GM06990 (cell line): Measurements from ENCODE around the gene DAB2IP.

ENCODE experiments used
- DNase-seq: peaks from one replicate; pipeline ENCODE4 v3.0.0-alpha.2; 2011; ENCODE audit not compliant: insufficient read length; ENCODE audit errors: extremely low read depth
- H3K27me3 ChIP-seq: replicated peaks from 2 replicates; pipeline ENCODE4 v1.6.0; 2011; ENCODE audit warnings: low read length; ENCODE audit not compliant: control insufficient read depth, insufficient read depth
- H3K36me3 ChIP-seq: 2 replicates; pipeline ENCODE4 v1.5.1; 2011; ENCODE audit warnings: low read length; ENCODE audit not compliant: control insufficient read depth, insufficient read depth
- H3K4me3 ChIP-seq: replicated peaks from 2 replicates; pipeline ENCODE4 v1.5.1; 2011; ENCODE audit warnings: low read depth, mild to moderate bottlenecking, control low read depth, low read length
- TF ChIP-seq, protein P1 (sequence below): IDR thresholded peaks from 2 replicates; pipeline ENCODE4 v1.5.1; 2011; ENCODE audit warnings: low read length, control low read depth, mild to moderate bottlenecking, inconsistent platforms; ENCODE audit not compliant: insufficient read depth, poor library complexity, severe bottlenecking

The DAB2IP gene

DNA sequence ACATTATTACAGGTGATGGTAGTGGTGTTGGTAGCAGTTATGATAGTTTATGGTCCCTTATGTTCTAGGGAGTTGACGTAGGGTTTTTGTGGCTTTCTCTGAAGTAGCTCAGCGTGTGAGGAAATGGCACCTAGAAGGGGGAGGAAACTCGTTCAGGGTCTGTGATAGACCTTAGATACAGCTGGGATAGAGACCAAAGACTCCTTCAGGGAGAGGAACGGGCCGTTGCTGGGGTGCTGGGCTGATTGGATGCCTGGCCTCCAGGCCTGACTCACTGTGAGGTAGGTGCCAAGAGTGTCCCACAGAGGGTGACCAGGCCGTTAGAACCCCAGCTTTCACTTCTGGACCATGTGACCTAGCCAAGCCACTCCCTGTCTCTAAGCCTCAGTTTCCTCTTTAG lies 96.6 kb downstream of the DAB2IP start:
- TF ChIP-seq, protein P1, sequence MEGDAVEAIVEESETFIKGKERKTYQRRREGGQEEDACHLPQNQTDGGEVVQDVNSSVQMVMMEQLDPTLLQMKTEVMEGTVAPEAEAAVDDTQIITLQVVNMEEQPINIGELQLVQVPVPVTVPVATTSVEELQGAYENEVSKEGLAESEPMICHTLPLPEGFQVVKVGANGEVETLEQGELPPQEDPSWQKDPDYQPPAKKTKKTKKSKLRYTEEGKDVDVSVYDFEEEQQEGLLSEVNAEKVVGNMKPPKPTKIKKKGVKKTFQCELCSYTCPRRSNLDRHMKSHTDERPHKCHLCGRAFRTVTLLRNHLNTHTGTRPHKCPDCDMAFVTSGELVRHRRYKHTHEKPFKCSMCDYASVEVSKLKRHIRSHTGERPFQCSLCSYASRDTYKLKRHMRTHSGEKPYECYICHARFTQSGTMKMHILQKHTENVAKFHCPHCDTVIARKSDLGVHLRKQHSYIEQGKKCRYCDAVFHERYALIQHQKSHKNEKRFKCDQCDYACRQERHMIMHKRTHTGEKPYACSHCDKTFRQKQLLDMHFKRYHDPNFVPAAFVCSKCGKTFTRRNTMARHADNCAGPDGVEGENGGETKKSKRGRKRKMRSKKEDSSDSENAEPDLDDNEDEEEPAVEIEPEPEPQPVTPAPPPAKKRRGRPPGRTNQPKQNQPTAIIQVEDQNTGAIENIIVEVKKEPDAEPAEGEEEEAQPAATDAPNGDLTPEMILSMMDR = no peak
- DNase-seq = no peak
- Histone ChIP-seq H3K4me3 (no peak overlapping the region), H3K27me3 (no peaks in the 10 kb centered on the region; the same call in 1 of the 2 replicates), H3K36me3 (no peaks in the 10 kb centered on the region)

DNA sequence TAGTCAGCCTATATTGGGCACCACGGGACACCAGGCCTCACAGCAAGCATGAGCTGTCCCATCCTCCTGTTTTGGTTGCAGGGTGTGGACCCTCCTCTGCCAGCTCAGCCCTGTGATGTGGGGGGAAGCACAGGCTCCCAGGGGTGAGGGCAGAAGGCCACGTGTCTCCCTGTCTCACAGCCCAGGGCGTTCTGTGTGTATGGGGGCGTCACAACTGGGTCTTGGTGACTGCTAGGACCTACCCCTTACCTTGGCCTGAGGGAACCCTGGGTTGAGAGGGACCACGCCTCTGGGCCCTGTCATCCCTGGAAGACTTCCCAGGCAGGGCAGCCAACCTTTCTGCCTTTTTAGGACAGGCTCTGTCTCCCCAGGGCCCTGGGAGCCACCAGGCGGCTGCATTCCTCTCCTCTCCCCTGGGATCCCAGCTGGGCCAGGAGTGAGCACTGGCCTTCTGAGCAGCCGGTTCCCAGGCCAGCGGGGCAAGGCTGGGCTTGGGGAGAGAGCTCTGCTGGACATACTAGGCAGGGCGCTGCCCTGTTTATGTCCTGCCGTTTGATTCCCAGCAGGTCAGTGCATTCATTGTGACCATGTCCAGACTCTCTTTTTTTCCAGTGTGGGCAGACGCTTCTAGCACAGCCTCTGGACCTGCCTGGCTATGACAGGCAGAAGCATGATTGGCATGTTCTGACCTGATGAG lies 97.4 kb downstream of the DAB2IP start:
- DNase-seq = no peak
- H3K36me3 ChIP-seq = no peaks in the 10 kb centered on the region
- no peaks in the 10 kb centered on the region; the same call in 1 of the 2 replicates for H3K27me3 ChIP-seq
- TF ChIP-seq, protein P1 = no peak
- H3K4me3 ChIP-seq = no peak overlapping the region

DNA sequence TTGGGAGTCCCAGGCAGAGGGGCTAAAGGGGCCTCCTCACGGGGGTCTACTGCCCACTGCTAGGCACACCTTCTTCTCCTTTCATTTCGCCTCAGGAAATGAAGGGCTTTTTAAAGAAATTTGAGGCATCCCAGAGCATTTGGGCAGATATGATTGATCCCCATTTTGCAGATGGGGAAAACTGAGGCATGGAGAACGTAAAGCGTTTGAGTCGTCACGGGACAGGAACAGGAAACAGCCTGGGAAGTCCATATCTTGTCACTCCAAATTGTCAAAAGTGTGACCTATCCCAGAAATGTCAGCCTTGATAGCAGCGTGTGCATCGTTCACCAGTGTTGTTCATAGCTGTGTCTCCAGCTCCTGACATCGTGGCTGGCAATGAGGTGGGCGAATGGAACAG lies 98.2 kb downstream of the DAB2IP start:
- H3K27me3 ChIP-seq = no peaks in the 10 kb centered on the region; the same call in 1 of the 2 replicates
- TF ChIP-seq, protein P1 = no peak
- DNase-seq = no peak
- no peaks in the 10 kb centered on the region for H3K36me3 ChIP-seq
- no peak overlapping the region for H3K4me3 ChIP-seq

DNA sequence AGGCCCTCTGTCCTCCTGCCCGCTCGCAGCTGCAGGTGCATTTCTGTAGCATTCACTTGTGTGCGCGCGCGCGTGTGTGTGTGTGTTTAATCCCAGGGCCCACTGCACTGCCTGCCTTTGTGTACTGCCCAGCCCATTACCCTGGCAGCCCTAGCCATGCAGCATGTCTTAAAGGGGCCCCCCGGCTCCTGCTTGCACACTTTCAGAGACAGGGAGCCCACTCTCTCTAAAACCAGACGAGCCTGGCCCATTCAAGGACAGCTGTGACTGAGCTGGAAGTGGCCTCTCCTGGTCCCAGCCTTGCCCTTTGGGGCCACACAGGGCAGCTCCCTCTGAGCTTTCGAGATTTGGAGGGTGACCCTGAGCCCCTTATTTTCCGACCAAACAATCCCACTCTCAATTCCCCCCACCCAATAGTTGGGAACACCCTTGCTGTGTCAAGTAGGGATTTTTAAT lies 98.9 kb downstream of the DAB2IP start:
- TF ChIP-seq, protein P1 = no peak
- no peak overlapping the region for H3K4me3 ChIP-seq
- no peaks in the 10 kb centered on the region; the same call in 1 of the 2 replicates for H3K27me3 ChIP-seq
- no peaks in the 10 kb centered on the region for H3K36me3 ChIP-seq
- DNase-seq = no peak

DNA sequence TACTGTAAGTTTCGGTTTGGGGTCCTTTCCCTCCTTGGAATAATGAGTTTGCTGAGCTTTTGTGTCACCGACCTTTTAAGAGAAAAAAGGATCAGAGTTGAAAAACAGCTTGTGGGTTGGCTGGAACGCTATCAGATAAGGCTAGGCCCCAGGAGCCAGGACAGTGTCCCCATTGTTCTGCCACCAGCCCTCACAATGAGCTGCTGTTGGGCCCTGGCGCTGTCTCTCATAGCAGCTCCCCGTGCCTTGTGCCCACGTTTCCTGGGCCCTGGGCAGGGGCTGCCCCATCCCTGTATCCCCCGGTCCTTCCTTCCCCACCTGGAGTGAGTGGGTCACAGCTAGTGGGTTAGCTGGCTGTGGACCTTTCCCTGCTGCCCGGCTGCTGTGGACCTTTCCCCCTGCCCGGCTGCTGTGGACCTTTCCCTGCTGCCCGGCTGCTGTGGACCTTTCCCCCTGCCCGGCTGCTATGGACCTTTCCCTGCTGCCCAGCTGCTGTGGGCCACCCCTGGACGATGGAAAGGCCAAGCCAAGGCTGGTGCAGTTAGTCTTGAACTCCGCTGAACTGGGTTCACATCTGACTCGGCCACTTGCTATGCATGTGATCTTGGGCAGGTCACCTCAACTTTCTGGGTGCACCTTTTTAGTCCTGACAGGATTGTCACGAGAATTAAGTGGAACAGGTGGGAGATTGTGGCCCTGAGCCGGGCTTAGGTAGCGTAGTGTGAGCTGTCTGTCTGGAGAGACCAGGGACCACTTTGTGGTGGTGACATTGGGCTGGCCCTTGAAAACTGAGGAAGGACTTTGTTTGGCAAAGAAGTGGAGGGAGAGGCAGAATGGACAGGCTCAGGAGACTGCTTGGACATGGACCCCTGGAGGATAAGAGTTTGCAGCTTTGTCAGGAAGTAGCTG lies 99.5 kb downstream of the DAB2IP start:
- TF ChIP-seq, protein P1 = no peak
- no peak overlapping the region for H3K4me3 ChIP-seq
- no peaks in the 10 kb centered on the region for H3K36me3 ChIP-seq
- no peaks in the 10 kb centered on the region; the same call in 1 of the 2 replicates for H3K27me3 ChIP-seq
- DNase-seq = no peak
